Smooth muscle cell of the brain vasculature (primary cell): ENCODE measurements around the gene TMED7.

Experiments used
- DNase-seq: peaks from one replicate; pipeline ENCODE4 v3.0.0-alpha.2; 2012; ENCODE audit warnings: low read depth, low spot score

Gene TMED7

DNA sequence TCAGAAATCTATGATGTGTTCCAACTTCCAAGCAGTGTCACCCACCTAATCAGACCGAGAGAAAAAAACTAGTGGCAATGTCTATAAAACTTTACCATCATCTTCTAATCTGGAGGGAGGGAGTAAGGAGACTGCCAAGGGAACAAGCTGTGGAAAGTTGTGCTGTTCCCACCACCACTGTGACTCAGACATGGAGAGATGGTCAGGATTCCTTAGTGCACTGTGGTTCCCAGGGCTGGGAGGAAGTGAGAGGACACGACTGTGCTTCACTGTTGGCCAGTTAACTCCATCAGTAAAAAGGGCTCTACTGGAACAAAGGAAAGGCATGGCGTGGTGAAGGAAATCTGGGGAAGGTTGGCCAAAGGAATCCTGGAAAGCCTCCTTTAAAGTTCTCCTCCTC lies 42.4 kb downstream of the TMED7 start:
- DNase-seq = no peak

GRCh38 chr5:115580941-115581340 lies 44.9 kb downstream of the TMED7 start:
- no peak for DNase-seq

GRCh38 chr5:115579747-115580173 lies 46.1 kb downstream of the TMED7 start:
- DNase-seq = no peak

DNA sequence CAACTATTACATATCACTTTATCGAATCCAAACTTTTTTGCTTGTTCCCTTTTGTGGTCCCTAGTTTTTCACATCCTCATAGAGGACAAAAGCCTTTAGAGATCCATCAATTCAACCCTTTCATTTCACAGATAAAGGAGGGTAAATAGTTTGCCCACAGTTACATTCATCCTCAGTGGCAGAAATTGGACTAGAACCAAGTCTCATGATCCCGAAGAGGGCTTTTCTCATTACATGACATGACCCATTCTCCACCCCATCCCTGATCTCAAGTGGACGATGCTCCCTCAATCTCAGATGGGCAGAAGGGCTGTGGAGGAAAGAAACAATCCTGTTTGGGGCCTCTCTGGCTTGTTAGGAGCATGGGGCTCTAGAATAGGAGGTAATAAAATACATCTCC lies 46.6 kb downstream of the TMED7 start:
- DNase-seq = no peak

- no peak for DNase-seq
Observed at GRCh38 chr5:115578657-115579056, 47.2 kb downstream of the TMED7 start.

- no peak for DNase-seq
Observed at GRCh38 chr5:115577741-115578140, 48.1 kb downstream of the TMED7 start.

DNA sequence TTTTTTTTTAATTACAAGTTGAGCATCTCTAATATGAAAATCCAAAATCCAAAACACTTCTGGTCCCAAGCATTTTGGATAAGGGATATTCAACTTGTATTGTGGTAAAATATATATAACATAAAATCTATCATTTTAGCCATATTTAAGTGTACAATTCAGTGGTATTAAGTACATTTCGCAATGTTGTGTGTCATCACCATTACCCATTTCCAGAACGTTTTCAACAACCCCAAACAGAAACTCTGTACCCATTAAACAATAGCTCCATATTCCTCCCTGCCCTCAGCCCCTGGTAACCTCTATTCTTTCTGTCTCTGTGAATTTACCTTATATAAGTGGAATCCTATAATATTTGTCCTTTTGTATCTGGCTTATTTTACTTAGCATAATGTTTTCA lies 48.5 kb downstream of the TMED7 start:
- DNase-seq = no peak

DNA sequence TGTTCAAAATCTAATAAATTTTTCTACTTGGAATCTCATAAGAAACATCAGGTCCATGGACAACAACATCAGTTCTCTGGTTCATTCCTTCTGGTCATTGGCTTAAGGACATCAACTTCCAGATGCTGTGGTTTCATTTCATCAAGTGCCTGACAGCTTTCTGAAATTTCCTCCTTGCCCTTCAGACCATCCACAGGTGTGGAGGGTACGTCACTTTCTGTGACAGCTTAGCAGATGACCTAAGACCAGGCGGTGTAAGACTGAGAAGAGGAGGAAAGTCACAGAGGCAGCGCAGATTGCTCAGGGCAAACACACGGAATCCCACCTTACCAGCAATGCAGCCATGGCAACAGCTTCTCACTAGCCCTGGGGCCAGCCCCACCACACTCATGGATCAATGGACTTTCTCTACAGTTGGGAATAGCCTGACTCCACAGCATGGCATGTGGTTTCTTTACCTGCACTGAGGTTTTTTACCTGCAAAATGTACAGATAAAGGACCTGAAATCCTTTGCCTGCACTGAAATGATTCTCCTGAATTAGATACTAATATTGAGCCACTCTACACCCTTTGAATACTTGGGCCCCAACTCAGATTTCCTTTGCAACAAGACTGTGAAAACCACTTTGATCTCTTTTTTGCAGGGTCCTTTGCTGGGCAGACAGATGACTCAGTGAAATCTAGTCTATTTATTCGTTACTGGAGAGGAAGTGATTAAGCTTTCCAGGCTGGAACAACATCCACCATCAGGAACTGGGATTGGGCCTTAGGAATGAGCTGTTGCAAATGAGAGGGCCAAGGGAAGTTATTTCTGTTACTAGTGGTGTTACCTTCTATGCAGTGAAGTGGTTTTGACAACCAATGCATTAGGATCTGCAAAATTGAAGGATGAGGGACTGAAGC lies 50.4 kb downstream of the TMED7 start:
- DNase-seq = no peak

- no peak for DNase-seq
Observed at GRCh38 chr5:115573133-115573532, 52.7 kb downstream of the TMED7 start.

- DNase-seq = no peak
Observed at GRCh38 chr5:115571441-115571878, 54.4 kb downstream of the TMED7 start.

DNA sequence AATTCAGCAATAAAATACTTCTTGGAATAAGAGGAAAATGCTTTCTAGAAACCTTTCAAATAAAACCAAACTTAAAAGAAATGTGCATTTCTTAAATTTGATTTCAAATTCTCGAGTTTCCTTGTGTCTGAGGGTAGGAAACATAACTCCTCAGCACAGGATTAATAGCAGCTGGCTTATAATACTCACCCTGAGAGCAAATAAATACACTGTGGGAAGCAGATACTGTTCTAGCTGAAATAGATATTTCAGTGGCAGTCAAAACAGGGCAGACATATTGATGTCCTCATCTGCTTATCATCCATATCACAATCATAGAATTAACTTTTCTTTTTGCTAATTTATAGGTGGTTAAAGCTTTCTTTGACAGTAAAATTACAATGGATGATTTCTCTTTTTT lies 57.2 kb downstream of the TMED7 start:
- DNase-seq = no peak

- no peak for DNase-seq
Observed at GRCh38 chr5:115565233-115565632, 60.6 kb downstream of the TMED7 start.
